IMR-90 (cell line): Measurements from ENCODE around the gene ARHGAP31.

Experiments
- BHLHE40 ChIP-seq: fragments of 150-350 bp; IDR thresholded peaks from 2 replicates; pipeline ENCODE4 v1.6.1; 2016; ENCODE audit warnings: mild to moderate bottlenecking, low read depth, low read length
- CEBPB ChIP-seq: IDR thresholded peaks from 2 replicates; pipeline ENCODE4 v1.6.1; 2012; ENCODE audit warnings: low read depth, low read length, improper control_type of control experiment
- CTCF ChIP-seq: conservative IDR thresholded peaks from 2 replicates; pipeline ENCODE4 v1.5.1; 2012; ENCODE audit warnings: mild to moderate bottlenecking, low read depth, low read length, improper control_type of control experiment
- ELK1 ChIP-seq: fragments of 150-350 bp; IDR thresholded peaks from 2 replicates; pipeline ENCODE4 v1.6.1; 2016; ENCODE audit warnings: low read depth, mild to moderate bottlenecking, low read length, moderate library complexity, borderline replicate concordance
- FOS ChIP-seq: fragments of 150-350 bp; IDR thresholded peaks from 2 replicates; pipeline ENCODE4 v1.6.1; 2016; ENCODE audit warnings: low read depth, low read length
- MAFK ChIP-seq: IDR thresholded peaks from 2 replicates; pipeline ENCODE4 v1.6.1; 2012; ENCODE audit warnings: low read depth, low read length, improper control_type of control experiment
- MXI1 ChIP-seq: IDR thresholded peaks from 2 replicates; pipeline ENCODE4 v1.6.1; 2012; ENCODE audit warnings: low read depth, mild to moderate bottlenecking, low read length, moderate library complexity, borderline replicate concordance
- NFE2L2 ChIP-seq: fragments of 150-350 bp; IDR thresholded peaks from 2 replicates; pipeline ENCODE4 v1.6.1; 2016; ENCODE audit warnings: low read depth, mild to moderate bottlenecking, low read length
- POLR2A ChIP-seq: IDR thresholded peaks from 2 replicates; pipeline ENCODE4 v1.6.1; 2012; ENCODE audit warnings: mild to moderate bottlenecking, low read depth, low read length
- RAD21 ChIP-seq: IDR thresholded peaks from 2 replicates; pipeline ENCODE4 v1.6.1; 2012; ENCODE audit warnings: low read length, improper control_type of control experiment
- RCOR1 ChIP-seq: IDR thresholded peaks from 2 replicates; pipeline ENCODE4 v1.6.1; 2012; ENCODE audit warnings: mild to moderate bottlenecking, low read length, improper control_type of control experiment; ENCODE audit not compliant: insufficient replicate concordance
- RFX5 ChIP-seq: IDR thresholded peaks from 2 replicates; pipeline ENCODE4 v1.8.0; 2012; ENCODE audit warnings: low read depth, mild to moderate bottlenecking, low read length, moderate library complexity
- SMC3 ChIP-seq: fragments of 150-350 bp; IDR thresholded peaks from 2 replicates; pipeline ENCODE4 v1.6.1; 2016; ENCODE audit warnings: low read depth, mild to moderate bottlenecking, antibody characterized with exemption, low read length, moderate library complexity
- TF ChIP-seq, protein P1 (sequence below): fragments of 150-350 bp; IDR thresholded peaks from 2 replicates; pipeline ENCODE4 v1.6.1; 2017; ENCODE audit warnings: mild to moderate bottlenecking, antibody characterized with exemption, low read length, low read depth

DNA sequence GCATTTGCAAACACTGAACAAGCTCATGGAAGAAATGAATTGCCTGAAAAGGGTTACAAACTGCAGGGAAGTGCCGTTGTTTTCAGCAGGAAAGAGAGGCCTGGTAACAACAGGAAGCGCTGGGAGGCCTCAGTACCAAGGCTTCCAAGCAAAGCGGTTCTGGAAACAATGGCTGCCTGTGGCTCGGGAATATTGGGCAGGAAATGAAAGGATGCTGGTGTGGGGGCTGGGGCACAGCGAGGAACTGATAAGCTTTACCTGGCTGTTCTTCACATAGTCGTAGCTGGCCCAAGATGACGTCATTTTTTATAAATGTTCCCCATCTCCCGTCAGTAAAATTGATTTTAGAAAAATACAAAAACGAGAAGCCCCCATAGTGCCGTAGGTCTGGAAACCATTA, 55.9 kb downstream of the ARHGAP31 start:
- TF ChIP-seq CTCF (no peak), BHLHE40 (no peak), POLR2A (no peak), MXI1 (no peak), SMC3 (no peak), FOS (no peak), RFX5 (no peak), MAFK (no peak), RAD21 (no peak), ELK1 (no peak), NFE2L2 (no peak), CEBPB (no peak), RCOR1 (no peak)
- TF ChIP-seq, protein P1, sequence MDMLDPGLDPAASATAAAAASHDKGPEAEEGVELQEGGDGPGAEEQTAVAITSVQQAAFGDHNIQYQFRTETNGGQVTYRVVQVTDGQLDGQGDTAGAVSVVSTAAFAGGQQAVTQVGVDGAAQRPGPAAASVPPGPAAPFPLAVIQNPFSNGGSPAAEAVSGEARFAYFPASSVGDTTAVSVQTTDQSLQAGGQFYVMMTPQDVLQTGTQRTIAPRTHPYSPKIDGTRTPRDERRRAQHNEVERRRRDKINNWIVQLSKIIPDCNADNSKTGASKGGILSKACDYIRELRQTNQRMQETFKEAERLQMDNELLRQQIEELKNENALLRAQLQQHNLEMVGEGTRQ = no peak
